Measurements from ENCODE around the gene SLC8A1.

The SLC8A1 gene

DNA sequence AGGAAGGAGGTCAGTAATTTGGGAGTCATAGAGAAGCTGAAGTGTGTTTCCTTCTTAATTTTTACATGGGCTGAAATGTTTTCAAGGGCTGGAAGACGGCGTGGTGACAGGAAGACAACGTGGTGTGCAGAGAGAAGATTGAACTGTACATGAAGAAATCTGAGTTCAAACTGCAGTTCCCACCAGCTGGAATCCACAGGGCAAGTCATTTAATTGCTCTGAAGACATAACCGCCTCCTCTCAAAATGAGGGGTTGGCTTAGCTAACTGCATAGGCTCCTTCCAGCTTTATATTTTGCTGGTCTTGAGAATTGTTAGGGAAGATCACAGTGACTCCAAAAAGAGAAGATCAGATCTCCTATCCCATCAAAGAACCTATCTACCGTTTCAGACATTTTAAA lies 103.9 kb downstream of the SLC8A1 start:
- no peak for DNase-seq

DNA sequence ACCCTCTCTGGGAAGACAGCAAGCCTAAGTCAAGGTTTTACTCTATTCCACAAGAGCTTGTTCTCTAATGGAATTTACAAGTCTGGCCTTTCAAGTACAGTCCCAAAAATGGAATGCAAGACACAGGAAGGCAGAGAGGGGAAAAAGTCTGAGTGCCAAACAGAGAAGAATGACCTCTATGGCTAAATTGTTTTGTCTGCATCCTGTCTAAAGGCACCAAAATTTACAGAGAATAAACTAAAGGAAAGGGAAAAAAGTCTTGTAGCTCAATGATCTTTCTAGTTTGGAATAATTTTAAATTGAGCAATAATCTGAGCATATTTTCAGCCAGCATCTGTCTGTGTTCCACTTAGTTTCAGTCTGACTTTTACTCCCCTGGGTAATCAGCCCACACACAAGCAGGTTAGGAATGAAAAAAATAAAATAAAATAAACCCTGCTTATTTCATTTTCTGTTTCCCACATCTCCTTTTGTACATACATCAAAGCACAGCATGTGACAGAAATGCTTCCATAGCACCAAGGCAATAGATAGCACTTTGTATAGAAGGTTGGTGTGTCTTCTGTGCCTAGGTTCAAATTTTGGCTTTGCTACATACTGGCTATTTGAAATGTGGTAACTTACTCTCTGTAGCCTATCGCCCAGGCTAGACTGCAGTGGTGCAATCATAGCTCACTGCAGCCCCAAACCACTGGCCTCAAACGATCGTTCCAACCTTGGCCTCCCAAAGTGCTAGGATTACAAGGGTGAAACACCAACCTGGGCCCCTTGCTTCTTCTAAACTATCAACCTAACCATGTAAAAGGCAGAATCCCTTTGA lies 105.1 kb downstream of the SLC8A1 start:
- no peak for DNase-seq

DNA sequence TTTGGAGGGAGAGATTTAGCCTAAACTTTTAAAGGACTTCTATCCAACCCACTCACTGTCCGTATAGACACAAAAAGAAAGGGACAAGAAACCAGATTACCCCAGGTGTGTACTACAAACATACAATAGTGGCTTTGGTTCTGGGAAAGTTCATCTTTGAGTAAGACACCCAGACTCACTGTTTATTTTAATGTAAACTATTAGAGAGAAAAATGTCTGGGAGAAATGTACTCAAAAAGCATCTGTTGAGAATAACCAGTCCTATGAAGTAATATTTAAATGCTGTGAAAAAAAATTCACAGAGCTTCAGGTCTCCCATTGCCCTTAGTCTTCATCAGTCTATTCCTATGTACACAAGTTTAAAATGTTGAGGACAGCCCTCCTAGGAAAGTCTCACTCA lies 107.5 kb downstream of the SLC8A1 start:
- DNase-seq: no peak

GRCh38 chr2:40343902-40344301 lies 108.0 kb downstream of the SLC8A1 start:
- DNase-seq: no peak

- no peak for DNase-seq
Measured at GRCh38 chr2:40341198-40341597, 110.7 kb downstream of the SLC8A1 start.

- DNase-seq: no peak
Measured at GRCh38 chr2:40339026-40339425, 112.9 kb downstream of the SLC8A1 start.

DNA sequence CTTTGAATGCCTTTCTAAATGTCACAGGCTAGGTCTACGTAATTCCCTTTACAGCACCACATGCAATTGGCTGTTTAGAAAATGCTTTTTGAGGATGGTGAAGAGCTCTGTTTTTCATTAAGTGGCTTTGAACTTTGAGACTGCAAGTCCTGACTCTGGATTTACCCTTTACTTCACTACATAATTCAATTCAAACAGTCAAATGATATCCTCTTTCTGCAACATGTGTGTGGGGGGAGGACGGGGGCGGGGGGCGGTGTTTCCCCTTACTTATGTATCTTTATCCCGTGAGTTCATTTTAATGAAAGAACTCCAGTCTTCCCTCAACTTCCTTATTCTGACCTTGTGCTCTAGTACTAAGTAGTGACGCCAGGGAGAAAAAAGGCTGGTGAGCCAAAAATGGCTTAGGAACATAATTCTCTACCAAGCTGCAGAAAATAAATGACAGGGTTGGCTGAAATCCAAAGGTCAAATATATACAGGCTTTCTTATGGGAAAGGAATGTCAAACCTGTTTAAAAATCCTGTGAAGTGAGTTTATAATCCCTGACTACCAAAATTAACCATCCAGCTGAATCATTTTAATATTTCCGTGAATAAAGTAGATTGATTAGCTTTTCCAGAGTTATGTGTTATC lies 119.6 kb downstream of the SLC8A1 start:
- DNase-seq: no peak

- DNase-seq: no peak
Measured at GRCh38 chr2:40330096-40330495, 121.8 kb downstream of the SLC8A1 start.

DNA sequence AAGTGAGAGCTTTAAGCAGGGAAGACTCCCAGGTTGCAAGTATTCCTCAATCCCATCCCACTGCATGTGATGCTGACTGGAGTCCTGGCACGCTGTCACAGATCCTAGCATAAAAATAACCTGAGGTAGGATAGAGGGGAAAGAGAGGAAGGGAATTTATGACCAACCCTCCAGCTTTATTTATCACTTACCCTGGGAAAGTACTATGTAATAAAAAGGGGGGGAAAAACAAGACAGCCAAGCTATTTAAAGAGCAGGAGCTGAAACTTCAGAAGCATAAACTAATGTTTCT lies 122.2 kb downstream of the SLC8A1 start:
- DNase-seq: no peak

- DNase-seq: no peak
Measured at GRCh38 chr2:40325116-40325515, 126.8 kb downstream of the SLC8A1 start.

DNA sequence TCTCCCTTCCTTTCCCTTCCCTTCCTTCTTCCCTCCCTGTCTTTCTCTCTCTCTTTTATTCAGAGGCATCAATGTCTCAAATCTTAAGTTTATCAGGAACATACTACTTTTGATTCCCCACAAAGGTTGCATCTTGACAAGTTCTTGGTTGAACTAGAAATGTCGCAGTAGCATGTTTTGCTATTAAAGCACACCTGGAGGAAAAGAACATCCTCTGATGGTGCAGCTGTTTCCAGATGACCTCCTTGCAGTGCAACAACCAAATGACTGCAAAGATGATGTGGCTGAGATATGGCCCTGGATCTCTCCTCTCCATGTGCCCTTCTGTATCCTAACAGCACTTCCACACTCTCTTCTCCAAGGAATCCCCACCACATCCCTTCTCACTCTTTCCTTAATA lies 127.2 kb downstream of the SLC8A1 start:
- DNase-seq: no peak

- DNase-seq: no peak
Measured at GRCh38 chr2:40321822-40322221, 130.1 kb downstream of the SLC8A1 start.

DNA sequence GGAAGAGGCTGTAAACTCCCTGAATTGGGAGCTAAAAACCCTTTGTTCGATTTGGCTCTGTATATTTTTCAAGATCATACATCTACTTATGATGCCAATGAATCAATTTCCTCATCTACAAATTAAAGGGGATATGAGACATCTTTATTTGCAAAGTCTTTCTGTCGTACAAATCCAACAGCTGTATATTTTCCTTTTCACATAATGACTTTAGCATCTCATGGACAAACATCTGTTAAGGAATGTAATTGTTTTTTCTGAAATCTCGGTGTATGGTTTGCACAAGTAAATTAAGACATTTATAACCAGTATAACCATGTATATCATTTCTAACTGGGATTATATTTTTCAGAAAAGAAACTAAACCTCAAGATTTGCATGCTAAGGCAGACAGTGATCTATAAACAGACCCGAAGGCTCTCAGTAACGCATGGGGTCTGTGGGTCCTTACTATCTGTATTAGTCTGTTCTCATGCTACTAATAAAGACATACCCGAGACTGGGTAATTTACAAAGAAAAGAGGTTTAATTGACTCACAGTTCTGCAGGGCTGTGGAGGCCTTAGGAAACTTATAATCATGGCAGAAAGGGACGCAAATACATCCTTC lies 130.8 kb downstream of the SLC8A1 start:
- no peak for DNase-seq

DNA sequence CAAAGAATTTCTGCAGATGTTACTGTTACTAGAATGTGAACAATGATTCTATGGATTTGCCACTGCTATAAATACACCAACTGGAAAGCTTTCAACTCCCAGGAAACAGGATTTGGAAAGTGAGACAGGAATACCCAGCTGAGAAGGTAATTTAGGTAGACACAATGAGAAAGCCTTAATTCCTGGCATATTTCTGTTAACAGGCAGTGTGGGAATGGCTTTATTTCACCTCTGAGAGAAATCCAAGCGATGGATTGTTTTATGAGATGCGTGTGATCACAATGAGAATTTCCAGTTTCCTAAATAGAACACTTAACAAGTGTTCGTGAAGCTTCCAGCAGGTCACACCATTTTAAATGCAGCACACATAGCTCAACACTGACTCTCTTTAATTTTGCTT lies 133.0 kb downstream of the SLC8A1 start:
- DNase-seq: no peak

DNA sequence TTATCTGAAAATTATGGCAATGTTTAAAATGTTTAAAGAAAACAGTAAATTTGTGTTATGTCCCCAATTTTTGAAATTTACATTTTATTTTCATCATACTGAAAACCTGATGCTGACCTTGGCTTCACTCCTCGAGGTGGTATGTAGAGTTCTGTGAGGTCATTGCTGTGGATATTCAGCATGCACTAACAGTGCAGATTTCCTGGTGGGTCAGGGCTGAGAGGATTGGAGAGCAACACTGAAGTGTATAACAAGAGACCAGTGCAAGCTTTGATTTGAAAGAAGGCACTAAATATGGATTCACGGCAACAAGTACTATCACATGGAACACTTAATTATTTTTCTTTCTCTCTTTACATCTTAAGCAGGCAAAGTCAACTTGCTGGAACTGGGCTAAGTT lies 134.1 kb downstream of the SLC8A1 start:
- DNase-seq: no peak

DNA sequence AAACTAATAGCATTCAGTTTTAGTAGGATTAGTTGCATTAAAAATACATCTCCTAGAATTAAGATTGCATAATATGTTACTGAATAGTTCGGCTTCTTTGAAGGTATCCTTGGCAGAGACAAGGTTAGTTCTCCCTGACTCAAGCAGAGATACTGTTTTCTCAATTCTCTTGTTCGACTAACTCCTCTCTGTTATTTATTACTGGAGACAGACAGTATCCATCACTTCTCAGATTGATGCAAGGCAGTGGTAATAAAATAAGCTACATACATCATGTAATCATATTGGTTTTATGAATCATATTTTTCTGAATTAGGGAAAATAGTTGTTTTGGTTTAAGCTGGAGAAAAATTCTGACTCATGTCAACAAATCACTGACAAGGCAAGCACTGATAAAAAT lies 134.8 kb downstream of the SLC8A1 start:
- DNase-seq: no peak

DNA sequence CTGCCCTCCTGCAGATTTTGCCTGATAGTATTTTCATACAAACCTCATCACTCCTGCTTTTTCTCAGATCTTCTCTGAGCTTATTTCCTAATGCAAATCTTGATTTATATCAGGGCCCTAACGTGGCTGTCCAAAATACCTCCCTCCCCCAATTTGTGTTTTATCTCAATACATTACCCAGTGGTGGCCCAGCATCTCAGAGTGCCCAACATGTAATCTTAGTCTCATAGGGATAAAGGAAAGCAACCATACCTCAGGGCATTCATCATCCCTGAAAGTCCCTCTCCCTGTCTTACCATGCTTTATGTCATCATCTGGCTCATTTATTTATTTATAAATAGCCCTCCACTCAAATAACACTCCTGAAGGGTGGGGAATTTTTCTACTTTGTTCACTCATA lies 135.3 kb downstream of the SLC8A1 start:
- DNase-seq: no peak

GRCh38 chr2:40315683-40316082 lies 136.2 kb downstream of the SLC8A1 start:
- no peak for DNase-seq

GRCh38 chr2:40311026-40311425 lies 140.9 kb downstream of the SLC8A1 start:
- no peak for DNase-seq

GRCh38 chr2:40310303-40310702 lies 141.6 kb downstream of the SLC8A1 start:
- no peak for DNase-seq

DNA sequence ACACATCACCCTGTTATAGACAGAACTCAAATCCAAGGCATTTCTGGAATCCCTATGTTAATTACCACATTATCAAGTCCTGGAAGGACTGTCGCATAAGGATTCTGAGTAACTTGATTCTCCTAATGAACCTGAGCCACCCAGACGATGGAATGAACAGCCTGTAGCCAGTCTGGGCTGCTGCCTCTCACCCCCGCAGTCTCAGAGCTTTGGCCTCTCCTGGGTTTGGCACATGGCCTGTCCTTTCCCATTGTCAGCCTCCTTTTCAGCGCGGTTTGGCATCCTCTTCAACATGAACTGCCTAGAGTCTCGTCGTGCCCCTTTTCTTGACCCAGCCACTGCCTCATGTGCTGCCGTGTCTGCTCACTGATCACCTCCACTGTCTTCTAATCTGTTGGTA lies 147.6 kb downstream of the SLC8A1 start:
- DNase-seq: no peak

- DNase-seq: no peak
Measured at GRCh38 chr2:40303746-40304145, 148.1 kb downstream of the SLC8A1 start.

- DNase-seq: no peak
Measured at GRCh38 chr2:40302751-40303325, 149.1 kb downstream of the SLC8A1 start.

DNA sequence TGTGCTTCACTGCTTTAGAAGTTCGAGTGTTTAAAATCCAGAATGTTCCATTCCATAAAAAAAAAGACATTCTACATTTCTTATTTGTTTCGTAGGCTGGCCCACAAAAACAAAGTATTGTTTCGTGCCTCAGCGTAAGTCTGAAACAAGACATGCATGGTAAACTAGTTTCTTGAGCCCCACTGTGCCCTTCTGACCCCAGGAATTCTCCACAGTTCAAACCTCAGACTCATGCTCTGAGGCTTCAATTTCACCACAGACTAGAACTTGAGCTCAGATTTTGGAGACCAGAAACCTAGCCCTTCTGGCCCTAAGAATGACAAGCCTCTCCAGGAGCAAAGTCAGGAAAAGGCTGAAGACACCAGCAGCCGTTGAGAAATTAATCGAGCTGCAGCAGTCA lies 151.5 kb downstream of the SLC8A1 start:
- DNase-seq: no peak
